Amniotic stem cell (primary cell): ENCODE data around the gene NT5C3B.
"Not testable (repeated sequence)": the region's sequence is repeated elsewhere in the genome, so short reads cannot be mapped to it uniquely, and the experiment has no call there.

Experiments
- DNase-seq: peaks from one replicate; lab custom pipeline; 2025; lab: John Stamatoyannopoulos, UW

NT5C3B gene

DNA sequence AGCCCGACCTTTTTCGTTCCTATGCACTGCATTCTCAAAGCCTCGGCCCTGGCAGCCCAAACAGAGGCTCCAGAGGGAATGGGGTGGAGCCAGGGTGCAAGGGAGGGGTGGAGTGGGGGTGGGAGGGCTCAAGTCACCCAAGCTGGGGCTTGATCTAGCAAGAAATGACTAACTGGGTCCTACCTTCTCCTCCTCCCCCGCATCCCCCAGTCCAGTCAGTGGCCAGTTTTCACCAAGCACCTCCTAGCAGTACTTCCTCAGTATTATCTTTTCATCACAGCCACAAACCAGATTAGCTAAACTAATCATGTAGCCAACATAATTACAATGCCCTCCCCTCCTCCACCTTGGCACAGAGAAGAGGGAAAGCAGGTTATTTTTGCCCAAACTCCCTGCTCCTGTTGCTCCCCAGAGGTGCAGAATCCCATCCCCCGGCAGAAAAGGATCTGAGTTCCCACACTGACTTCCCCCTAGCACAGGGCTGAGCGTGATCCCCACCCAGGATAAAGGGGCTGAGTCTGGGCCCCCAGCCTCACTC is 51.8 kb downstream of the NT5C3B start:
- no peak for DNase-seq

DNA sequence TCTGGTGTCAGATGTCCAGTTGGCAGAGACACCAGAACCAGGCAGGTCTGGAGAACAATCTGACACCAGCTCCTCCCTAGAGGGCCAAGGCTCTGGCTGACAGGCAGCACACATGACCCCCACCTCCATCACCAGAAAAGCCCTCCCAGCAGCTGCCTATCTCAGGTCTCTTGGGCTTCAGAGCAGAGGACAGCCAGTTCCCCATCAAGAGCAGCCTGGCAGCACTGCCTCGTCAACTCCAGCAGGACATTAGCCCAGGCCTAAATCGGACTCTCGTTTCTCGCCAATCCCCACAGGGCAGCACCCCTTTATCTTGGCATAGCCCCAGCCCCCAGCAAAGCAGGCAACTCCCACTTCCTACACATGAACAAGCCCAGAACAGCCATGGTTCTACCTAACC is 53.9 kb downstream of the NT5C3B start:
- DNase-seq = no peak

DNA sequence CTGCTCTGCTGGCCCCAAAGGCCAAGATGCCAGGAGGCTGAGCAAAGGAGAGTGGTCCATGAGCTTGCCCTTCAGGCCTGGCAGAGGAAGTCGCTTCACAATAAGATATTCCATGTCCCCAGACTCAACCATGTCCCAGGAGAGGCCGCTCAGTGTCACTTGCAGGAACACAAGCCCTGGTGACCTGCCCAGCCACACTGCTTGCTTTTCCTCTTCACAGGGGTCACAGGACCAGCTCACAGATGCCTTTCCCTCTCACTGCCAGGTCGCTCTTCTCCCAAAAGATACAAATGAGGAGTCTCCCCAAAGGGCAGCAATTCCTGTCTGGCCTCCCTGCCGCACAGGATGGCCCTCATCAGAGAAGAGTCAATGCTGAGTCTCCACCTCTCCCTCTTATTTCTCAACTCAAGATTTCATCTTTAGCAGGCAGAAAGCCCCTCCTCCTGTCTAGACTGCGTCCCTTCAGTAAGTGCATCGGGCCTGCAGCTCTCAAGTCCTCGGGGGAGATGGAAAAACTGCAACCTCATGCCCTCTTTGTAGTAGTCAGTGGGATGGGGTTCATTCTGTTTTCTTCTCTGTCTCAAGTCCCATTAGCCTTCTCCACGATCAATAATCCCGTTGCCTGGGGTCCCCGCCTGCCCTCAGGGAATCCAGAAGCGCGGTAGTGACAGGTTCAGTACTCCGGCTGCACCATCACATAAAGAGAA is 54.5 kb downstream of the NT5C3B start:
- no peak for DNase-seq

DNA sequence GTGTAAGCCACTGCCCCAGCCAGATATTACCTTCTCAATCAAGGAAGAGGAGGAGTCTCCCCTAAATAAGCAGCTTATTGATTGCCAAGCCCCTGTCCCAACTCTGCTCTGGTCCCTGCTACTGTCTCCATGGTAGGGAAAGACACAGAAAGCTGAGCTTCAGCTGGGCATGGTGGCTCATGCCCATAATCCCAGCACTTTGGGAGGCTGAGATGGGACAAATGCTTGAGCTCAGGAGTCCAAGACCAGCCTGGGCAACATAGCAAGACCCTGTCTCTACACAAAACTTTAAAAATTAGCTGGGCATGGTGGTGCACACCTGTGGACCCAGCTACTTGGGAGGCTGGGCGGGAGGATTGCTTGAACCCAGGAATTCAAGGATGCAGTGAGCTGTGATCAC is 56.1 kb downstream of the NT5C3B start:
- no peak for DNase-seq

DNA sequence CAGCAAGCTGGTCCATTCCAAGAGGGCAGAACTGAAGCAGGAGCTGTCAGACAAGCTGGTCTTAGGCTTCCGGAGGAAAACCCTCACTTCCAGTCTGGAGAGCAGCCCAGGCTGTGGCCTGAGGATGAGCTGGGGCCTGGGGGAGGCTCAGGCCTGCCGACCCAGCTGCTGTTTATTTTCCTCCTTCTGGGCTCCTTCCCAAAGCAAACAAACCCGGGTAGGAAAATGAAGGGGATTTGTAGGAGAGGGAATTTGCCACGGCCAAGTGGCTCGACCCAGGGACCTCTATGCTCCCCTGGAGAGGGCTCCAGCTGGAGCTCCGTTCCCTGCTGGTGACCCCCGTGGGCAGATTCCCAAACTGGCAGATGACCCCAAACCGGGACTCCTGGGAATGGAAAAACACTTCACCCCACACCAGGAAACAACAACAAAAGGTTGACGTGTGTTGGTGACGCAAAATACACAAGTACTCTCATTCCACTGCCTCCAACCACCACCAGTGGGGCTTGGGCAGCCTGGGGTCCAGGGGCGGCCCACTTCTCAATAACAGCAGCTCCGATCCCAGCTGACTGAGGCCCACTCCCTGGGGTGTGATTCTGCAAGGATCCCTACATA is 58.4 kb downstream of the NT5C3B start:
- DNase-seq = peak; percentile 54

DNA sequence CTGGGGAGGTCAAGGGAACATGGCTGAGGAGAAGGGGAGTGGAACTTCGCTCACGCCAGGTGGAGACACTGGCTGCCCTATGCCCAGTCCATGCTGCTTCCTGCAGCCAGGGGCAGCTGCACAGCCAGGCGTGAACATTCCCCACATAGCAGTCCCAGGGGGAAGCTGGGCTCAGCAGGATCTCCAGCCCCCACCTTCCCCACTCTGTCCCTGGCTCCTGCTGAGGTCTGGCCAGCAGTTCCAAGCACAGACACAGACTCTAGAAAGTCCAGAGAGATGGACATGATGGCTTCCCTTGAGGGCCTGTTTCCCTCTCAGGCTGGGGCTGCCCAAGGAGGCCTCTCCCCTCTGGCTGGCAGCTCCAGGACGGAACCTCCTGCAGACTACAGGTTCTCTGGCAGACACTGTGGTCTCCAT is 58.9 kb downstream of the NT5C3B start:
- no peak for DNase-seq

DNA sequence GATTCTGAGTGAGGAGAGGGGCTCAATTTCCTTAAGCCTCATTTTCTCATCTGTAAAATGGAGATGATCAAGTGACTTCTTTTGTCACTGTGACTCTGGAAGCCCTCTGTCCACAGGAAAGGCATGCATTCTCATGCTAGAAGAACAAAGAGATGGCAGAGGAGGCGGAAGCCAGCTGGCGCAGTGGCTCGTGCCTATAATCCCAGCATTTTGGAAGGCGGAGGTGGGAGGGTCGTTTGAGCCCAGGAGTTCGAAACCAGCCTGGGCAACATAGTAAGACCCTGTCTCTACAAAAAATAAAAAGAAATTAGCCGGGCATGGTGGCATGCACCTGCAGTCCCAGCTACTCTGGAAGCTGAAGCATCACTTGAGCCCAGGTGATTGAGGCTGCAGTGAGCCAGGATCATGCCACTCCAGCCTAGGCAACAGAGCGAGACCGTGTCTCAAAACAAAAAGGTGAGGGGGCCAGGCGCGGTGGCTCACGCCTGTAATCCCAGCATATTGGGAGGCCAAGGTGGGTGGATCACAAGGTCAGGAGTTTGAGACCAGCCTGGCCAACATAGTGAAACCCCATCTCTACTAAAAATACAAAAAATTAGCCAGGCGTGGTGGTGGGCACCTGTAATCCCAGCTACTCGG is 59.7 kb downstream of the NT5C3B start:
- DNase-seq = not testable (repeated sequence)

DNA sequence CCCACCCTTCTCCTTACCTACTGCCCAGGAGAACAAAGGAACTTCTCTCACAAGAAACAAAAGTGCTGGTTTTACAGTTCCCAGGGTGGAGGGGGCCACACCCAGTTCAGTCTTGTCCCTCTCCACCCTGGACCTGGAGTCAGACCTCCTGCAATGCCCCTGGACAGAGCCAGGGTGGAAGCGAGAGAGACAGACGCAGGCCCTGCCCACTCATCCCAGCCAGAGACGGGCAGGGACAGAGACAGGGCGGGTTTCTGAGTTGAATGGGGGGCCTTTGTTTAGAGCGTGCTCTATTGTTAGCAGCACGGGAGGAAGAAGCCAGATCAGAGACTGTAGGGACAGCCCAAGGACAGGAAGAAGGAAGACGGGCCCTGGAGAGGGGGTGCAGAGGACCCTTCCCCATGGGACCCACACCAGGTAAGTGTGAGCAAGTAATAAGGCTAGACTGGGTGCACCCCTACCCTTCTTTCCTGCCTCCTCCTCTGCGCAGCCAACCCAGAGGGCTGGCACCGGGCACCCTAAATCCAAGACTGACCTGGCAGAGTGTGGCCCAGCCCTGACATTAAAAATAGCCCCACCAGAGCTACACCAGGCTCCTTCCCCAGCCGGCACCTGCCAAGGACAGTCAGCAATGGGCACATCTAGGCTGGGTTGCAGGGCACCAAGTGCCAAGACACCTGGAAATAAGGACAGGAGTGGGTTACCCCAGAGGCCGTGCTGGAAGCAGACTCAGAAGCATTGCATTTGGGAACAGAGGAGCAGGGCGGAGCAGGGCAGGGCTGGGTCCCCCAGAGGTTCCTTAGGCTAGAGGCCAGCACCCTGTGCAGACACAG is 60.4 kb downstream of the NT5C3B start:
- no peak for DNase-seq
